ENCODE data around the gene PDILT.
"Not testable (repeated sequence)": the region's sequence is repeated elsewhere in the genome, so short reads cannot be mapped to it uniquely, and the experiment has no call there.

PDILT gene

GRCh38 chr16:20326321-20326720 lies 78.2 kb downstream of the PDILT start:
- DNase-seq (ENCODE audit: low read depth in 1 of 2, low spot score in 1 of 2), result no peak

DNA sequence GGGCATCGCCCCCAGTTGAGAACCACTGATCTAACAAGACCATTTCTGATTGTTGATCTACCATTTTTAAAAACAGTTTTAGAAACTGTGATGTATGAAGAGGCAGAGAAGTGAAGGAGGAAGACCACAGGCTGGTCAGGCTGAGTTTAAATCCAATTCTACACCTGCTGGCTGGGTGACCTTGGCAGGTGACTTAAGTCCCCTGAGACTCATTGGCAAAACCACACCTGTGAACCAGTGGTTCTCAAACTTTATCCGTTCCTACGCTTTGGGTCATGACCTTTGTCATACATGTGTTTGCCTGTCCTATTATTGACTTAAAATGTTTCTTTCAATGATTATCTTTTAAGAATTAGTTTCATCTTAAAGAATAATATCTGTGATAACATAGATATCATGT lies 79.5 kb downstream of the PDILT start:
- DNase-seq (ENCODE audit: low read depth in 1 of 2, low spot score in 1 of 2), result no peak

DNA sequence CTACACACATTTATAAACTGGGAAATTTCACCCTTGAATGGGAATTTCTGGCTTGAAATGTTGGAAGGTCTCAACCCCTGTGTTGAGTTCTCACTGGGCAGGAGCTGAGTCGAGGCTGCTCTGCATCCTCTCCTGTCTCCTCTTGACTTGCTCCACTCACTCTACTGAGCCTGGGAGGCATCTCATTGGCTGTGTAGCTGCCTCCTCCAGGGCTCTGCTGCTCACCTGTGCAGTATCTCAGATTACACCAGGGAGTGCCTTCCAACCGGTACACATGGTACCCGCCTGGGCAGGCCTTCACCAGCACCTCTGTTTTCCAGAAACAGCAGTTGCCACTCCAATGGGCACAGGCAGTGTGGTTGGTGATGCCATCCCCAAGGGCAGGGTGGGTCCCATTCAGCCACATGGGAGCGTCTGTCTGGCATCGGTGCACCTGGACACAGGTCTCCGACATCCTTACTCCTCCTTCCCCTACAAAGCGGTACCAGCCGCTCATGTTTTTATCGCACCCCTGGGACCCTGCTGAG lies 80.9 kb downstream of the PDILT start:
- no peak for DNase-seq (ENCODE audit: low read depth in 1 of 2, low spot score in 1 of 2)

GRCh38 chr16:20322696-20323095 lies 81.8 kb downstream of the PDILT start:
- no peak for DNase-seq (ENCODE audit: low read depth in 1 of 2, low spot score in 1 of 2)

- DNase-seq (ENCODE audit: low read depth in 1 of 2, low spot score in 1 of 2), result no peak
Measured at GRCh38 chr16:20321671-20322070, 82.9 kb downstream of the PDILT start.

DNA sequence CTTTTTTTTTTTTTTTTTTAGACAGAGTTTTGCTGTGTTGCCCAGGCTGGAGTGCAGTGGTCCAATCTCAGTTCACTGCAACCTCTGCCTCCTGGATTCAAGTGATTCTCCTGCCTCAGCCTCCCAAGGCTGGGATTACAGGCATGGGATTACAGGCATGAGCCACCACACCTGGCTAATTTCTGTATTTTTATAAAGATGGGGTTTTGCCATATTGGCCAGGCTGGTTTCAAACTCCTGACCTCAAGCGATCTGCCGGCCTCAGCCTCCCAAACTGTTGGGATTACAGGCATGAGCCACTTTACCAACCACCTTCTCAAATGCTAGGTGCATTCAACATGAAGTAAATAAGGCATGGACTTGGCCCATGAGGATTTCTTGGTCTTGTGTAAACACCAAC lies 83.5 kb downstream of the PDILT start:
- not testable (repeated sequence) for DNase-seq (ENCODE audit: low read depth in 1 of 2, low spot score in 1 of 2)

- no peak for DNase-seq (ENCODE audit: low read depth in 1 of 2, low spot score in 1 of 2)
Measured at GRCh38 chr16:20320592-20320991, 83.9 kb downstream of the PDILT start.

- no peak for DNase-seq (ENCODE audit: low read depth in 1 of 2, low spot score in 1 of 2)
Measured at GRCh38 chr16:20320178-20320577, 84.4 kb downstream of the PDILT start.

- no peak for DNase-seq (ENCODE audit: low read depth in 1 of 2, low spot score in 1 of 2)
Measured at GRCh38 chr16:20319406-20319805, 85.1 kb downstream of the PDILT start.

DNA sequence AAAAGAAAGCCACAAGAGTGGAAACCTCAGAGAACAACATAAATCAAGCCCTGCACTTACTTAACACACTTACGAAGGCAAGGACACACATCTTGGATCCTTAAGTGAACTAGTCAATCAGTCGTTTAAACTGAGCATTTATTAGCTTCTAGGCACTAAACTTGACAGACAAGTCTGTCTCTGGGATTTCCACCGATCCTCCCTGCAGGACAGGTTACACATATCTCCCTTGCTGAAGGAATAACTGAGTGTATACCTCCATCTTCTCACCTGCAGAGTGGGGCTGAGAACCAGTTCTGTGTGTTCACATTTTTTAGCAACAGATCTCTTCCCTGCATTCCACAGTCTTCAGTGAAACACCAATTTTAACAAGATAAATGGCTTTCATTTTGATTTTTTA lies 86.1 kb downstream of the PDILT start:
- DNase-seq (ENCODE audit: low read depth in 1 of 2, low spot score in 1 of 2), result no peak

GRCh38 chr16:20318006-20318405 lies 86.5 kb downstream of the PDILT start:
- no peak for DNase-seq (ENCODE audit: low read depth in 1 of 2, low spot score in 1 of 2)

DNA sequence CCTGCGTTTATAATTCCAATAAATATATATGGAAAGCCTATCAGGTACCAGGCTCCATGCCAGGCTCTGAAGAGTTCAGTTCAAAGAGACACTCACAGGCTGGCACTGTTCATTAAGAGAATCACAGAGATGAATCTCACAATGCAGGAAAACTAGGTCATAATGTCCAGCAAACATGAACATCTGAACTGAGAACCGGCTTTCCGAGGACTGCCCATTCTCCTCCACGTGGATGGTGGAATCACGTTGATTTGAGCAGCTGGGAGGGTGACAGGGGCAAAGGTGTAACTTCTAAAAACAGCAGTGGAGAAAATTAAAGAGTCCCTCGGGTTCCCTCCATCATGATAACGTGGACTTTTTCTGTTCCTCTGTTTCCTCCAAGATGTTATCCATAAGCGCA lies 87.4 kb downstream of the PDILT start:
- no peak for DNase-seq (ENCODE audit: low read depth in 1 of 2, low spot score in 1 of 2)

GRCh38 chr16:20316715-20317114 lies 87.8 kb downstream of the PDILT start:
- no peak for DNase-seq (ENCODE audit: low read depth in 1 of 2, low spot score in 1 of 2)

DNA sequence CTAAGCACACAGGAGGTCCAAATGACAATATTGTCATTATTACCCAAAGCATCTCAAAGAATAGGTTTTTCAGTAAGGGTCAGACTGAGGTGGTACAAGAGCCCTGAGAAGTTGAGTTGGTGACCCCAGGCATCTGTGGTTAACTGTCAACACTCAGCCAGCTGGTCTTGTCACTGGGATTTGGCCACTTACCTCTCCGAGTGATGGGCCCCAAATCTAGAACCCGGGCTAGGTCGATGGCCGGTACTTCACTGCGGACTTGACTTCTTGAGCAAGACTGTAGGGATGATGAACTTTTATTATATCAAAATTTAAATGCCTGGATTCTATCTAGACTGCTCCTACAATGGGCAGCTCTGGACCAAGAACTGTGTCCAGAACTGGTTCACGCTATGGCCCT lies 88.8 kb downstream of the PDILT start:
- DNase-seq (ENCODE audit: low read depth in 1 of 2, low spot score in 1 of 2), result no peak

GRCh38 chr16:20314575-20314974 lies 90.0 kb downstream of the PDILT start:
- no peak for DNase-seq (ENCODE audit: low read depth in 1 of 2, low spot score in 1 of 2)

DNA sequence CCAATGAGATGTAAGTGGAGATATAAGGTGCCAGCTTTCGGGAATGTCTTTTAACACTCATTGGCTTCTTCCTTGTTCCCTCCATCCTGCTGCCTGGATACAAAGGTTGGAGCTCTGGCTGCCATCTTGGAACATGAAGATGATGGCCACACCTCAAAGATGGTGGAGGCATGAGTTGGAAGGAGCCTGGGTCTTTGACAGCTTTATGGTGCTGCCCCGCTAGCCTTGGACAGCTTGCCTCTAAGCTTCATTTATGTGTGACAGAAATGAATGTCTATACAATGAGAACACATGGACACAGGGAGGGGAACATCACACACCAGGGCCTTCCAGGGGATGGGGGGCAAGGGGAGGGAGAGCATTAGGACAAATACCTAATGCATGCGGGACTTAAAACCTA lies 90.8 kb downstream of the PDILT start:
- DNase-seq (ENCODE audit: low read depth in 1 of 2, low spot score in 1 of 2), result no peak

DNA sequence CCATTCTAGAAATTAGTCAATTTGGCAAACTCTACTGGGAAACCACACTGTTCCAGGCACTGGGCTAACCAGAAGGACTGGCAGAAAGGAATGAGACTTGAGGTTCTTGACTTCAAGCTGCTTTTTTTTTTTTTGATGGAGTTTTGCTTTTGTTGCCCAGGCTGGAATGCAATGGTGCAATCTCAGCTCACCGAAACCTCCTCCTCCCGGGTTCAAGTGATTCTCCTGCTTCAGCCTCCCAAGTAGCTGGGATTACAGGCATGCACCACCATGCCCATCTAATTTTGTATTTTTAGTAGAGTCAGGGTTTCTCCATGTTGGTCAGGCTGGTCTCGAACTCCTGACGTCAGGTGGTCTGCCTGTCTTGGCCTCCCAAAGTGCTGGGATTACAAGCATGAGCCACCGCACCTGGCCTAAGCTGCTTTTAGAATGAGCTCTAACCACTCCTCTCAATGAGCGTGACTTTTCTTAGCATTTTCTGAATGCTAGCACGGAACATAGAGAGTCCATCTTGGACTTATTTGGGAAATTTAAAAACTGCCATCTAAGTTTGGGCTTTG lies 91.9 kb downstream of the PDILT start:
- not testable (repeated sequence) for DNase-seq (ENCODE audit: low read depth in 1 of 2, low spot score in 1 of 2)

DNA sequence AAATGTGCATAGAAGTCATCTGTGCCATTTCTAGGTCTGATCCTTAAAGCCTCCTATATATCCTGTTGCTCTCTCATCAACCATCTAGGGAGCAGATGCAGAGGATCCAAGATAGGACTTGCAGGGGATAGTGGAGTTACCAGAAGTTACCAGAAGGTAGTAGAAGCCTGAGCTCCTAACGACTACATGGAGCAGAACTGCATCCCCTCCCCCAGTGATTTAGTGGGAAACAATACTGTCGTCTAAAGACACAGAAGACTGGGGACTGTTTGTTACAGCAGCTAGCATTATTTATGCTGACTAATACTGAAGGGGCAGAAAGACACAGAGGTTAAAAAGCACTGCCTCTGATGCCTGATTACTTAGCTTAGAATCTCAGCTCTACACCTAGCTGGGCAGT lies 93.0 kb downstream of the PDILT start:
- no peak for DNase-seq (ENCODE audit: low read depth in 1 of 2, low spot score in 1 of 2)

DNA sequence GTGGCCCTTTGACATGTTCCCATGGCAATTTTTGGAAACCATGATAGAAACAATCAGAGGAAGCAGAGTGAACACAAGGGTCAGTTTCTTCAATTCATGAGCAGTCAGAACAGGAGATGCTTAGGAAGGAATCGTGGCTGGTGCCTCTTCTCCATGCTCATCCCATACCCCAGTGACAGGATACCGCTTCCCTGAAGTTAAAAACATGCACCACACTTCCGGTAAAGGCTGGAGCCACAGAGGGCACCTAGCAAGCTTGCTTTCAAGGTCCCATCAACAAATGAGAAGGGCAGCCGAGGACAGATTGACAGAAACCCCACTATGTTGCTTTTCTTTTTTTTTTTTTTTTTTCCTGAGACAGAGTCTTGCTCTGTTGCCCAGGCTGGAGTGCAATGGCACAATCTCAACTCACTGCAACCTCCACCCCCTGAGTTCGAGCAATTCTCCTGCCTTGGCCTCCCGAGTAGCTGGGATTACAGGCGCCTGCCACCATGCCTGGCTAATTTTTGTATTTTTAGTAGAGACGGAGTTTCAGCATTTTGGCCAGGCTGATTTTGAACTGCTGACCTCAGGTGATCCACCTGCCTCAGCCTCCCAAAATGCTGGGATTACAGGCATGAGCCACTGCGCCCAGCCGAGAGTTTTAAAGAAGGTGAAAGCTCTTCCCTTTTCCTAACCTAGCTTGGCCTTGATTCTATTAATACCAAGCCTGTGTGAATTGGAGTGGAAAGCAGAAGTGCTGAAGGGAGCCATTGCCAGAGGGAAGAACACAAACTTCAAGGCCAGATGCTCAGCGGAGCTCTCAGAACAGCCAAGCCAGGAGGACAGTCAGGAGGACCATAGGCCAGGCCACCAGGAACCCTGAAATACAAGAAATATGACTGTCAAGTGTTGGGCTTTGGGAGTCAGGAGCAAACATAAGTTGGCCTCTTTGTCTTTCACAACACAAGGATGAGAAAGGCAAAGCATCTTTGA lies 93.8 kb downstream of the PDILT start:
- DNase-seq (ENCODE audit: low read depth in 1 of 2, low spot score in 1 of 2), result no peak

DNA sequence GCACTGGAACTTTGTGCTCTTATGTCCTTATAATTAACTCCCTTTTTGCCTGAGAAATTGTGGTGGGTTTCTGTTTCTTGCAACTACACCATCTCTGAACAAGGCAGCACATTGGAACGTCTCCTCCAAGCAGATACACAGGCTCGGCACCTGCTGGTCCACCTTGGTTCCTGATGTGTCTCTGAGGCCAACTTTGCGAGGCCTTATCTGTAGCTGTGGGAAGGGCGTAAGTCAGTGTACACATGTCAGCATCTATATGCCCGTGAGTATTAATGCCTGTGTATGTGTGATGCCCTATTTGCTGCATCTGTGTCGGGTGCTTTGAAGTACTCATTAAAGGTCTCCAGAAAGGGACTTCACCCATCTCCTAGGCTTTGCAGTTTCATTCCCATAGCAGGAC lies 94.8 kb downstream of the PDILT start:
- no peak for DNase-seq (ENCODE audit: low read depth in 1 of 2, low spot score in 1 of 2)
